HG03439 (cell line): ENCODE data around the gene COCH.
"Not testable (repeated sequence)": the region's sequence is repeated elsewhere in the genome, so short reads cannot be mapped to it uniquely, and the experiment has no call there.

Experiments
- ATAC-seq: cut with Tn5 transposase; IDR thresholded peaks from one replicate; pipeline ENCODE4 v1.9.1; 2021; ENCODE audit warnings: mild to moderate bottlenecking, moderate library complexity; ENCODE audit not compliant: unreplicated experiment

Gene COCH

DNA sequence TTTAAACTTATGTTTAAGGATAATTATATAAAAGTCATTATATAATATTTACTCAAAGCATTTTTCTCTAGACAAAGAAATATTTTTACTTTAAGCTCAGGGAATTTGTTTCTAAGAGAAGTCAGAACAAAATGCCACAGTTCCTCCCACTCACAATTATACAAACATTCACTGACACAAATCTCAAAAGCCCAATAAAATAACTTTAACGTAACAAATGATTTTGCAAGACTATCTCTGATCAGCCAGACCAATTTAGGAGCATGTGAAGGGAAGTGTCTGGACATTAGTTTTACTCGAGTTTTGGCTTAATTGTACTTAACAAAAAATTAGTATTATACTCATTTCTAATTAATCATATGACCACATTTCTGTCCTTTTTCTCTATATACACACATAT is 41.2 kb downstream of the COCH start:
- no peak for ATAC-seq

DNA sequence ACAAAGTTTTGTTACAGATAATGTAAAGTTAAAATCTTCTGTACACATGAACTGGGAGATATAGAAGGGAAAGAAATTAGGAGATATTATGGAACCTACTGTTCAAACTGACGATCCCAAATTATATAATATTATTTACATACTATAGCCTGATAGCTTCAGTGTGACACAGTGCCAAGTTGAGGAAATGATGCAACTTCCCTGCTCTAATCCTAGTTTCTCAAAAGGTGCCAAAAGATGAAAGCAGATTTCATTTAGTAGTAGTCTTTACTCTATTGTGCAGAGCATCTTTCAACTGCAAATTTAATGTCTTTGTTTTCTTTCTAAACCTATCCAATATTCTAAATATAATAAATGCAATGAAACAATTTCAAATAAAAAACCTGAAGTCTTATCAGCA is 46.9 kb downstream of the COCH start:
- ATAC-seq = no peak

GRCh38 chr14:30921788-30922187 is 47.4 kb downstream of the COCH start:
- no peak for ATAC-seq

- no peak for ATAC-seq
Observed at GRCh38 chr14:30925254-30925653, 50.9 kb downstream of the COCH start.

DNA sequence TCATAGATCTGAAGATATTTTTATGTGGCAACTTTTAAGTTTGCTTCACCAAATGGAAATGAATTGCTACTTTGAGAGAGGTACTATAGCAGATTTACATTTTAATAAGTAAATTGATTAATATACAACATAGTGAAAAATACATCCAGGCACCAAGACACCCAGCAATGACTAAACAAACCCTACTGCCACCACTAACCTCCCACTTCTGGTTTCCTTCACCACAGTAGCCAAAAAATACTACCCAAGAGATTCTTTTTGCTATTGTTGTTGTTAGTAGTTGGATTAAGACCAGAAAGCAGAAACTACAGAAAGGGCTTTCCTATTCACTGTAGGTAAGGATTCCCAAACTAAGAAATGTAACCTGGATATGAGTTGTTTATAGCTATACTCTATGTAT is 54.1 kb downstream of the COCH start:
- no peak for ATAC-seq

GRCh38 chr14:30933937-30934336 is 59.6 kb downstream of the COCH start:
- ATAC-seq = not testable (repeated sequence)

DNA sequence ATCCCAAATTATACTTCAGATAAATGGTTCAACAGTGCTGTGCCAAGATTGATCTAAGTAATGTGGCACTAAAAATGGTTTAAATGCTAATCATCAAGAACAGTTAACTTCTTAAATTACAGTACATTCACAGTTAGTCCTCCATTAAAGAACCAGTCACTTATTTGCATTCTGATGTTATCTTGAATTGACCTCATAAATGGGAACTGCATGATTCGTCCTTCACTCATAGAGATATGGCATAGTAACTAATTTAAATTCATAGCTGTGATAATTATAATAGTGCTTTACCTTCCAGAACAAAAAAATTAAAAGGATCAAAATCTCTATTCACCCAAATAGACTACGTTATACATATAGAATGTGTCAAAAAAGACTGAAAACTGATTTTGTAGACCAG is 61.1 kb downstream of the COCH start:
- no peak for ATAC-seq

GRCh38 chr14:30938617-30939016 is 64.3 kb downstream of the COCH start:
- ATAC-seq = no peak
